Activated CD8-positive, alpha-beta memory T cell treated with anti-CD3 and anti-CD28 coated beads, Interleukin-2, amount 50 U/mL, for 1 hour (primary cell): ENCODE data around the gene RALGAPA2.

Source experiments
- DNase-seq: peaks from one replicate; pipeline ENCODE4 v3.0.0-alpha.2; 2020; ENCODE audit errors: extremely low read depth

Gene RALGAPA2

GRCh38 chr20:20712474-20713243 lies at the start of gene RALGAPA2:
Gene RALGAPA2, minus strand, starts transcription at chr20:20712644. Its CDS starts 164 bp downstream, at chr20:20712480.
- DNase-seq, result peak; percentile 81

- DNase-seq, result no peak
Measured at GRCh38 chr20:20761301-20761700, 48.9 kb upstream of the RALGAPA2 start.

DNA sequence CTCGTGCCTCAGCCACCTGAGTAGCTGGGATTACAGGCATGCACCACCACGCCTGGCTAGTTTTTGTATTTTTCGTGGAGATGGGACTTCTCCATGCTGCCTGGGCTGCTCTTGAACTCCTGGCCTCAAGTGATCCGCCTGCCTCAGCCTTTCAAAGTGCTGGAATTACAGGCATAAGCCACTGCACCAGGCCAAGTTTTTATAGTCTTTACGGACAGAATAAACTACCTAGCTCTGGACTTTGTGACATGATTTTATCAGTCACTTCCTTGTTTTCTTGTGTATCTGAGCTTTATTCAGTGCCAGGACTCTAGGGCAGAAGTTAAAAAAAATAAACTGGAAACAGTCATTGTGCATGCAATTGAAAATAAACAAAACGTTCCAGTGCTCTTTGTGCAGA lies 46.7 kb upstream of the RALGAPA2 start:
- no peak for DNase-seq

DNA sequence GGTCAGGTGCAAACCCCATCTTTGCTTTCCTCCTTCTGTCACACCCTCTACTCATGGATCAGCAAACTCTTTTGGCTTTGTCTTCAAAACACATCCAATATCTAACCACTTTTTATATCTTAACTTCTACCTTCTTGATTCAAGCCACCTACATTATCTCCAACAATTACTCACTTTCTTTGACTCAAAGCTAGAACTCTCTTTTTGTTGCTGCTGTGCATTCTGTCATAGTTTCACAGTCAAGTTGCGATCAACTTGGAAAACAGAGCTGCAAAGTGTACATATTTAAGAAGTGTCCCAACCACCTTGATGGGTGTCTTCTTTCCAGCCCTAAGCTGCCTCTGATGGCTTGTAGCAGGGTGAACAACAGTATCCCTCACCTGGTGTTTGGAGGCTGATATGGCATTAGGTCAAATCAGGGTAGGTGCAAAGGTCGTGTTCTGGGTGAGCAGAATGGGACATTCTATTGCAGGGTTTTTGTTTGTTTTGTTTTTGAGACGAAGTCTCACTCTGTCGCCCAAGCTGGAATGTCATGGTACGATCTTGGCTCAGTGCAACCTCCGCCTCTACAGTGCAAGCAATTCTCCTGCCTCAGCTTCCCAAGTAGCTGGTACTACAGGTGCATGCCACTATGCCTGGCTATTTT lies 43.4 kb upstream of the RALGAPA2 start:
- DNase-seq, result no peak

DNA sequence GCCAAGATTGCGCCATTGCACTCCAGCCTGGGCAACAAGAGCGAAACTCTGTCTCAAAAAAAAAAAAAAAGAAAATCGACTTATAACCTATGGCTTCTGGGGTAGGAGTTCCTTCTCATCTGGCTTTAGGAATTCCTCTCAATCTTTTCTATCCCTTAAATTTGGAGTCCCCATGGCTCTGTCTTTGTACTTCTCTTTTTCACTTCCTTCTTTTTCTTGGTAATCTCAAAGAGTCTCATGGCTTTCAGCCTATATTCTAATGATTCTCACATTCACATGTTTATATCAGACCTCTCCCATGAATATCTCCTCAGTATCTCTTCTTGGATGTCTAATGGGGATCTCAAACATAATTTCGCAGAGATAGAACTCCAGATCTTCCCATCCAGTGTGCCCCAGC lies 42.8 kb upstream of the RALGAPA2 start:
- DNase-seq, result no peak

DNA sequence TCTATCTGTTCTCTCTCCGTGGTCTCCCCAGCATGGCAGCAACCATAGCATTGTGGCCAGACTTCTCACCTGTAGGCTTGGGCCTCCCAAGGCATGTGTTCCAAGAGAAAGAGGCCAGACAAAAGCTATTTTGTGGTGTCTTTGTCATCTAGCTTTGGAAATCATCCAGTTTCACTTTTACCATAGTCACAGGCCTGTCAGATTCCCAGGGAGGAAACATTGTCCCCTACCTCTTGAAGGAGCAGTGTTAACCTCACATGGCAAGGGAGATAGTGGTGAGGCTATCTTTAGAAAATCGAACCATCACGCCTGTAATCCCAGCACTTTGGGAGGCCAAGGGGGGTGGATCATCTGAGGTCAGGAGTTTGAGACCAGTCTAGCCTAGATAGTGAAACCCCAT lies 42.3 kb upstream of the RALGAPA2 start:
- no peak for DNase-seq

DNA sequence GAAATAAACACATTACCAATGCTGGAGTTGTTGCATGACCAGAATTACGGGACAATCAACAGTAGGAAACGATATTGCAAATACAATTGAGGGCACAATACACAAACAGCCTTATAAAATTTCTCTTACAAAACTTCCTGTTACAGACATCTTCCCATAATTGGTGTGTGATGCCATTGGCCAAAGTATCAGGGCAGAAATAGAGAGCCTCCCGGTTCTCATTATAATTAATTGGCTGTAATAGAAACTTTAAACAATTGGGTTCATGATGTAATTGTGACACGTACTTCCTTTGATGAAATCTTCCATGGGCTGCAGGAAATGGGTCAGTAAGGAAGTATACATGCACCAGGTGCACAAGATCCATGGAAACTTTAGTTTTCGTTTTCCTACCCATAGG lies 40.3 kb upstream of the RALGAPA2 start:
- DNase-seq, result no peak

GRCh38 chr20:20747298-20747697 lies 34.9 kb upstream of the RALGAPA2 start:
- no peak for DNase-seq

- no peak for DNase-seq
Measured at GRCh38 chr20:20744170-20744725, 31.8 kb upstream of the RALGAPA2 start.

DNA sequence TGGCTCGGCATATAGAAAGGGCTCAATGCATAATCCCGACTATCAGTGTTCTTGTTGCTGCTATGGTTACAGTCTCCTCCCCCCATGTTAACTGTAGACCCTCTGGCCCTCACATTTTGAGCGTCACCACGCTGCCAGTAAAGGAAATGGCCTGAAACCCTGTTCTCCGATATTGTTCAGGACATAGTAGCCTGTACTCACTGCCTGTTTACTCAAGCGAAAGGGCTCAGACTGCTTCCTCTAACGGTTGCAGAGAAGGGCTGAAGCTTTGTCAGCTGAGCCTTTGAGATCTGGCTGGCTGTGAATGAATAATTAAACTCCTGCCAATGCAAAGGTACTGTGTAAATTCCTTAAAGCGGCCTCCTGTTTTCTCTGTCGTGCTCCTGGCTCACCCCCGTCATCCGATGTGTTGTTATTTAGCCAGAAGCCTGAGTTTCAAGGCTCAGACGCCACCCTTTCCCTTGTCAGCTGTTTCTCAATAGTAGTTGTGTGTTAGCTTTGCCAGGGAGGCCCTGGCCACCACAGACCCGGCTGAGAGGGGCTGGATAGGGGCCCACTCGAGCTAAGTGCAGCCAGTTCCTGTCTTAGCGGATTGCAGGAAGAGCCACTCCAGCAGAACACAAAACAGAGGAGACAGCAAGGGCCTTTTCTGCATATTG lies 31.2 kb upstream of the RALGAPA2 start:
- no peak for DNase-seq

GRCh38 chr20:20741087-20742045 lies 28.9 kb upstream of the RALGAPA2 start:
- DNase-seq, result no peak

- no peak for DNase-seq
Measured at GRCh38 chr20:20740541-20740940, 28.1 kb upstream of the RALGAPA2 start.

- DNase-seq, result no peak
Measured at GRCh38 chr20:20737158-20737557, 24.7 kb upstream of the RALGAPA2 start.

- no peak for DNase-seq
Measured at GRCh38 chr20:20736303-20736702, 23.9 kb upstream of the RALGAPA2 start.

DNA sequence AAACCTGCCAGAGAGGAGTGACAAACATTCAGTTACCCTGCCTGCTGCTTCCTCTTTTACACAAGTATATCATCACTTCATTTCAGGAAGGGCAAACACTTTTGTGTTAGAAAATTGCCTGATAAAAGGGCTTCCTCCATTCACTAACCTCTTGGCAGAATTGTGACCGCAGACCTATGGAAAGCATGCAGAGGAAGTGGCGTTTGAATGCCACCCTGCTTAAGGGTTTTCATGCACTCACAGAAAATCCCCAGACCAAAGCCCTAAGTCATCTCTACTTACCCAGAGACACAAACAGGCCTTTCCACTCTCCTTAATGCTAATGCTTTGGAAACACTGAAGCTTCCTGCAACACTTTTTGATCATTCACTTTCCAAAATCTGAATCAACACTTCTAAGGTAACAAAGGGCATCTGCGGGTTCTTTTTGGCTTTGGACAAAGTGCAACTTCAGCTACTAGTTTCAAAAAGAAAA lies 22.1 kb upstream of the RALGAPA2 start:
- DNase-seq, result no peak

DNA sequence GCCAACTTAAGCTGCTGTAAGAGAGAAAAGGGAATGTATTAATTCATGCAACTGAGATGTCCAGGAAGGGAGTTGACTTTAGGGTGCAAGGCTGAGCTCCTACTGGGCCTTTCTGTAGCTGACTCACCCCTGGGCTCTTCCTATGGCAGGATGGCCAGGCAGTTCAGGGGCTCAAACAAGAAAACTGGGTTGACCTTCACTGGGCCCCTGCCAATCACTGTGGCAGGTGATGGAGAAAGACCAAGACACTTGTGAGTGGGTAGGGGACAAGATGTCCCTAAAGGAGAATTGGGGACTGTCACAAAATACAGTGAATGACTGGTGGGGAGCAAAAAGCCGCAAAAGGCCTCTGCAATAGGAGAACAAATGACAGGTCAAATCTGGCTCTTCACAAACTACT lies 21.5 kb upstream of the RALGAPA2 start:
- DNase-seq, result no peak

DNA sequence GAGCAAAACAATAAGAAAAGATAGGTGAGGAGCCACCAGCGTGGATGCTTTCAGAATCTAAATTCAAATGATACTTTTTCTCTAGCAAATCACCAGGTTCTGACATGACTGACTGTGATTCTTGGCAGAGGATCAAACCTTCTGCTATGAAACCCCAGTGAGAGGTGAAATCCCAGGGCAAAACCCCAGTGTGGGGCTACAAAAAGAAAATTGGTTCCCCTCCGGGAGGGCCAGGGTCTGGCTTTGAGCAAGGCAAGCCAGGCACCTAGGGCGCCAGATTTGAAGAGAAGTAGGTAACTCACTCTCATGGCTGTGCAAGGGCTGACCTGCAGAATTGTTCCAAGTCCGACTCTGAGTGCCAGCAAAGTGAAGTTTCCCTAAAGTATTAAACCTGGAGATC lies 20.2 kb upstream of the RALGAPA2 start:
- DNase-seq, result no peak

DNA sequence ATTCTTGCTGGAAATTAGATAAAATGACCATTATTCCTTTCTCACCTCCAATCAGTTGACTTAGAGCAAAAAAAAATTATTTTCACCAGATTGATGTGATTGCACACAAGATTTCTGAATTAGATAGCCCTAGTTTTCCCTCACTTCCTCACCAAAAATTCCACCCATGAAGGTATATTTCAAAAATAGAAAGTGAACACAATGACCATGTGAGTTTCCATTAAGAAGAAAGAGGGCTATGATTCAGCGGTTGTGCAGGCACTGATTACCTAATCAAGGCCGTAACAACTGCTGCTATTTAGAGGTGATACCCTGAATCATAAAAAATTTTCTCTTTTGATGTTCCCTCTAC lies 19.5 kb upstream of the RALGAPA2 start:
- no peak for DNase-seq

DNA sequence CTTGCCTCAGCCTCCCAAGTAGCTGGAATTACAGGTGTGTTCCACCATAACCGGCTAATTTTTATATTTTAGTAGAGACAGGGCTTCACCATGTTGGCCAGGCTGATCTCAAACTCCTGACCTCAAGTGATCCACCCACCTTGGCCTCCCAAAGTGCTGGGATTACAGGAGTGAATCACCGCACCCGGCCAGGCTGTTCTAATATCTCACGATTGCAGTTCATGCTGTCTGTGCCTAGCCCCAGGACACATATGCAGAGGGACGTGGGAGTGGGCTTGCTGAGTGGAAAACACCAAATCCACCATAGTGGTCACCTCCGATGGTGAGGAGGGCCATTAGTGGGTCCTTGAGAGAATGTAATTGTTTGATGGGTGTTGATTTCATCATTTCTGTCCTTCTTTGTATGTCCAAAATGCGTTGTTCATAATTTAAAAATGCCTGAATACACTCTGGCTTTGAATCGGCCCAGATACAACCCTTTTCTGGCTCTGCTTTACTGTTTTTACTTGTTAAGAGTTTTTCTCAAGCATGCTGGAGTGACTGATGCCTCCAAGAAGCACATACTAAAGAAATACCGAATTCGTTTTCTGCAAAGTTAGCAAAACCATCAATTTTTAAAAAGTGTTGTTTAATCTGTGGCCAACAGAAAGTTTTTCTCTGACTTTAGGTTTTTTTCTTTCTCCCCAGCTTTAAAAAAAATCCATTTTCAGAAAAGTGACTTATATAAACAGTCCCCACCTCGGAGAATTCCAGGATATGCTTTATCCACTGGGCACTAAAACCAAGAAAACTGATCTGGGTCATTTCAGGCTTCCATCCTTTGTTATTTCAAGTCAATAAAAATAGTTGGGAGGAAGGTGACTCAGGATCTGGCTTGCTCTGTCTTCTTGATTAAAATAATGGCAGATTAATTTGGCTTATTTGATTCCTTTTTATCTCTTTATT lies 18.8 kb upstream of the RALGAPA2 start:
- no peak for DNase-seq

- no peak for DNase-seq
Measured at GRCh38 chr20:20729563-20729962, 17.1 kb upstream of the RALGAPA2 start.
